Measurements from ENCODE around the gene KCNK1.

GRCh38 chr1:233636503-233636877 is 22.6 kb downstream of the KCNK1 start:
- TF ChIP-seq POLR2A (IDR thresholded peaks at IDR 0.05) (no peak), CTCF (IDR thresholded peaks at IDR 0.05) (no peak), POLR2AphosphoS5 (IDR thresholded peaks at IDR 0.05) (no peak), EP300 (IDR thresholded peaks at IDR 0.05) (no peak)
